IMR-90 (cell line): Measurements from ENCODE around the gene UGT1A1.

ENCODE experiments used
- BHLHE40 ChIP-seq: fragments of 150-350 bp; IDR thresholded peaks from 2 replicates; pipeline ENCODE4 v1.6.1; 2016; ENCODE audit warnings: mild to moderate bottlenecking, low read depth, low read length
- CEBPB ChIP-seq: IDR thresholded peaks from 2 replicates; pipeline ENCODE4 v1.6.1; 2012; ENCODE audit warnings: low read depth, low read length, improper control_type of control experiment
- CHD1 ChIP-seq: IDR thresholded peaks from 2 replicates; pipeline ENCODE4 v1.6.1; 2012; ENCODE audit warnings: low read depth, low read length, improper control_type of control experiment
- CTCF ChIP-seq: conservative IDR thresholded peaks from 2 replicates; pipeline ENCODE4 v1.5.1; 2012; ENCODE audit warnings: mild to moderate bottlenecking, low read depth, low read length, improper control_type of control experiment
- ELK1 ChIP-seq: fragments of 150-350 bp; IDR thresholded peaks from 2 replicates; pipeline ENCODE4 v1.6.1; 2016; ENCODE audit warnings: low read depth, mild to moderate bottlenecking, low read length, moderate library complexity, borderline replicate concordance
- MAFK ChIP-seq: IDR thresholded peaks from 2 replicates; pipeline ENCODE4 v1.6.1; 2012; ENCODE audit warnings: low read depth, low read length, improper control_type of control experiment
- MAZ ChIP-seq: IDR thresholded peaks from 2 replicates; pipeline ENCODE4 v1.6.1; 2012; ENCODE audit warnings: low read depth, mild to moderate bottlenecking, low read length, improper control_type of control experiment, moderate library complexity, borderline replicate concordance
- MXI1 ChIP-seq: IDR thresholded peaks from 2 replicates; pipeline ENCODE4 v1.6.1; 2012; ENCODE audit warnings: low read depth, mild to moderate bottlenecking, low read length, moderate library complexity, borderline replicate concordance
- NFE2L2 ChIP-seq: fragments of 150-350 bp; IDR thresholded peaks from 2 replicates; pipeline ENCODE4 v1.6.1; 2016; ENCODE audit warnings: low read depth, mild to moderate bottlenecking, low read length
- POLR2A ChIP-seq: IDR thresholded peaks from 2 replicates; pipeline ENCODE4 v1.6.1; 2012; ENCODE audit warnings: mild to moderate bottlenecking, low read depth, low read length
- RAD21 ChIP-seq: IDR thresholded peaks from 2 replicates; pipeline ENCODE4 v1.6.1; 2012; ENCODE audit warnings: low read length, improper control_type of control experiment
- RFX5 ChIP-seq: IDR thresholded peaks from 2 replicates; pipeline ENCODE4 v1.8.0; 2012; ENCODE audit warnings: low read depth, mild to moderate bottlenecking, low read length, moderate library complexity
- USF2 ChIP-seq: fragments of 150-350 bp; IDR thresholded peaks from 2 replicates; pipeline ENCODE4 v1.6.1; 2017; ENCODE audit warnings: mild to moderate bottlenecking, antibody characterized with exemption, low read length, low read depth

- TF ChIP-seq CTCF = no peak
- no peak for TF ChIP-seq CHD1
- no peak for TF ChIP-seq RFX5
- TF ChIP-seq CEBPB = no peak
- no peak for TF ChIP-seq POLR2A
- TF ChIP-seq USF2 = no peak
- no peak for TF ChIP-seq RAD21
- TF ChIP-seq BHLHE40 = no peak
- TF ChIP-seq MAZ = no peak
- TF ChIP-seq MXI1 = no peak
- TF ChIP-seq NFE2L2 = no peak
- no peak for TF ChIP-seq ELK1
- TF ChIP-seq MAFK = no peak
Measured at GRCh38 chr2:233798335-233799086, 38.4 kb downstream of the UGT1A1 start.
